HG03103 (cell line): ENCODE results near the gene GTF2A1.
"Not testable (repeated sequence)": the region's sequence is repeated elsewhere in the genome, so short reads cannot be mapped to it uniquely, and the experiment has no call there.

ENCODE experiments used
- ATAC-seq: cut with Tn5 transposase; IDR thresholded peaks from one replicate; pipeline ENCODE4 v1.9.1; 2021; ENCODE audit warnings: low read depth; ENCODE audit not compliant: unreplicated experiment

Gene GTF2A1

GRCh38 chr14:81234278-81234677 lies 13.5 kb upstream of the GTF2A1 start:
- no peak for ATAC-seq

- no peak for ATAC-seq
Observed at GRCh38 chr14:81233615-81234014, 12.9 kb upstream of the GTF2A1 start.

GRCh38 chr14:81231540-81231939 lies 10.8 kb upstream of the GTF2A1 start:
- ATAC-seq: no peak

- no peak for ATAC-seq
Observed at GRCh38 chr14:81224222-81224621, 3.5 kb upstream of the GTF2A1 start.

- not testable (repeated sequence) for ATAC-seq
Observed at GRCh38 chr14:81223788-81224187, 3.0 kb upstream of the GTF2A1 start.

GRCh38 chr14:81222691-81223090 lies 1.9 kb upstream of the GTF2A1 start:
- no peak for ATAC-seq

- ATAC-seq: no peak
Observed at GRCh38 chr14:81222126-81222525, 1.4 kb upstream of the GTF2A1 start.

GRCh38 chr14:81221579-81222102 lies 882 bp upstream of the GTF2A1 start:
- no peak for ATAC-seq

GRCh38 chr14:81220580-81220829 lies 254 bp downstream of the GTF2A1 start:
- no peak for ATAC-seq

GRCh38 chr14:81219759-81220579 lies 790 bp downstream of the GTF2A1 start:
- ATAC-seq: no peak

- peak; percentile 62 for ATAC-seq
Observed at GRCh38 chr14:81219210-81219758, 1.5 kb downstream of the GTF2A1 start.

- no peak for ATAC-seq
Observed at GRCh38 chr14:81211844-81212243, 8.9 kb downstream of the GTF2A1 start.

- no peak for ATAC-seq
Observed at GRCh38 chr14:81209167-81209836, 11.5 kb downstream of the GTF2A1 start.

- no peak for ATAC-seq
Observed at GRCh38 chr14:81208489-81208888, 12.3 kb downstream of the GTF2A1 start.

- no peak for ATAC-seq
Observed at GRCh38 chr14:81206115-81206514, 14.6 kb downstream of the GTF2A1 start.

- no peak for ATAC-seq
Observed at GRCh38 chr14:81205639-81206038, 15.1 kb downstream of the GTF2A1 start.

- ATAC-seq: no peak
Observed at GRCh38 chr14:81200054-81200453, 20.7 kb downstream of the GTF2A1 start.

- ATAC-seq: no peak
Observed at GRCh38 chr14:81199084-81199483, 21.7 kb downstream of the GTF2A1 start.

- ATAC-seq: no peak
Observed at GRCh38 chr14:81198651-81199050, 22.1 kb downstream of the GTF2A1 start.

GRCh38 chr14:81193924-81194633 lies 26.7 kb downstream of the GTF2A1 start:
- ATAC-seq: peak; percentile 85

GRCh38 chr14:81192594-81192993 lies 28.2 kb downstream of the GTF2A1 start:
- no peak for ATAC-seq
